Activated CD4-positive, alpha-beta T cell treated with anti-CD3 and anti-CD28 coated beads for 36 hours (primary cell): ENCODE data around the gene SCN5A. TPM values are rescaled to one million over a fixed set of nuclear protein-coding genes. Genes with fewer than 3 reads are reported as not detected.

Source experiments
- ATAC-seq: fragments of 200-7000 bp; cut with Tn5 transposase; one replicate; pipeline ENCODE4 v1.10.0; 2021; ENCODE audit warnings: mild to moderate bottlenecking, moderate library complexity
- CTCF ChIA-PET: fragments of 350-600 bp; sonication (Branson Sonifier 250); formaldehyde crosslinking; loops from one replicate; lab custom pipeline; 2021; ENCODE audit warnings: antibody characterized with exemption; lab: Charles Lee
- POLR2A ChIA-PET: fragments of 350-600 bp; sonication (Branson Sonifier 250); formaldehyde crosslinking; loops from one replicate; lab custom pipeline; 2021; ENCODE audit warnings: antibody characterized with exemption, inconsistent platforms; lab: Charles Lee
- DNase-seq: peaks from one replicate; pipeline ENCODE4 v3.0.0-alpha.2; 2020
- H3K27ac Mint-ChIP-seq: one replicate; pipeline ENCODE4 v1.8.0; 2021; ENCODE audit warnings: mixed read lengths
- H3K27me3 Mint-ChIP-seq: one replicate; pipeline ENCODE4 v1.8.0; 2021; ENCODE audit warnings: mixed read lengths
- H3K36me3 Mint-ChIP-seq: one replicate; pipeline ENCODE4 v1.8.0; 2021; ENCODE audit warnings: low read depth, mixed read lengths
- H3K4me1 Mint-ChIP-seq: one replicate; pipeline ENCODE4 v1.8.0; 2021; ENCODE audit warnings: mixed read lengths
- H3K4me3 Mint-ChIP-seq: one replicate; pipeline ENCODE4 v1.8.0; 2021; ENCODE audit warnings: mild to moderate bottlenecking, moderate library complexity, mixed read lengths
- H3K9me3 Mint-ChIP-seq: one replicate; pipeline ENCODE4 v1.8.0; 2021; ENCODE audit warnings: low read depth, mixed read lengths
- intact Hi-C, 2 experiments: fragments of 100-400 bp; cut with DNase I in 1 of 2; cut with micrococcal nuclease in 1 of 2; formaldehyde crosslinking; loops; one replicate each; pipeline versions ENCODE4 v1.14.2 to v1.15.1; 2022 to 2024; cut with DNase I, micrococcal nuclease
- total RNA-seq, 2 experiments: library from RNA; stranded (reverse); gene quantifications; one replicate each; pipeline ENCODE4 v1.2.3, GENCODE V29; 2021

Gene SCN5A
- total RNA-seq, 2 experiments from 2014 or later: 0.14 to 0.39 TPM

GRCh38 chr3:38600551-38600950 lies 48.9 kb downstream of the SCN5A start:
- ATAC-seq (no peak), DNase-seq (no peak)
- Mint-ChIP-seq H3K27ac (no peak overlapping the region), H3K4me3 (no peak overlapping the region), H3K4me1 (no peaks in the 10 kb centered on the region), H3K9me3 (no peaks in the 10 kb centered on the region), H3K27me3 (peaks cover 14% of the 10 kb centered on the region), H3K36me3 (no peaks in the 10 kb centered on the region)
- intact Hi-C loops: no loop called here
- POLR2A ChIA-PET: no interaction called here
- CTCF ChIA-PET: interaction anchor here (0.6 to 0.7 kb wide), 2 partner anchors 50 to 496 kb away, joined by 3 read pairs; no protein-coding TSS in a partner anchor

- Mint-ChIP-seq H3K4me3 (no peak overlapping the region), H3K27me3 (peaks cover 17% of the 10 kb centered on the region), H3K27ac (no peak overlapping the region), H3K9me3 (no peaks in the 10 kb centered on the region), H3K36me3 (no peaks in the 10 kb centered on the region), H3K4me1 (no peaks in the 10 kb centered on the region)
- ChIA-PET CTCF (interaction anchor here (0.6 to 0.7 kb wide), 2 partner anchors 51 to 496 kb away, joined by 3 read pairs; no protein-coding TSS in a partner anchor), POLR2A (no interaction called here)
- intact Hi-C loops: no loop called here
- ATAC-seq: no peak
- no peak for DNase-seq
These were observed 49.6 kb downstream of the SCN5A start for GRCh38 chr3:38599886-38600285.

- CTCF ChIA-PET: no interaction called here
- ATAC-seq: no peak
- POLR2A ChIA-PET: no interaction called here
- H3K4me3 Mint-ChIP-seq: no peak overlapping the region
- H3K9me3 Mint-ChIP-seq: no peaks in the 10 kb centered on the region
- no peak overlapping the region for H3K27ac Mint-ChIP-seq
- H3K27me3 Mint-ChIP-seq: peaks cover 19% of the 10 kb centered on the region
- no peaks in the 10 kb centered on the region for H3K4me1 Mint-ChIP-seq
- H3K36me3 Mint-ChIP-seq: no peaks in the 10 kb centered on the region
- intact Hi-C loops: no loop called here
- no peak for DNase-seq
These were observed 50.7 kb downstream of the SCN5A start for GRCh38 chr3:38598791-38599190.

- ChIA-PET POLR2A (no interaction called here), CTCF (interaction anchor here (1.2 kb wide), 1 partner anchor 76 kb away, joined by 5 read pairs; no protein-coding TSS in a partner anchor)
- intact Hi-C loops: no loop called here
- peaks cover 20% of the 10 kb centered on the region for H3K27me3 Mint-ChIP-seq
- H3K9me3 Mint-ChIP-seq: no peaks in the 10 kb centered on the region
- H3K4me3 Mint-ChIP-seq: no peak overlapping the region
- ATAC-seq (no peak), DNase-seq (no peak)
- H3K4me1 Mint-ChIP-seq: no peaks in the 10 kb centered on the region
- H3K36me3 Mint-ChIP-seq: no peaks in the 10 kb centered on the region
- no peak overlapping the region for H3K27ac Mint-ChIP-seq
These were observed 51.9 kb downstream of the SCN5A start for GRCh38 chr3:38597502-38598060.

- Mint-ChIP-seq H3K4me3 (no peak overlapping the region), H3K9me3 (no peaks in the 10 kb centered on the region), H3K27ac (no peak overlapping the region), H3K4me1 (no peaks in the 10 kb centered on the region), H3K36me3 (no peaks in the 10 kb centered on the region), H3K27me3 (peaks cover 20% of the 10 kb centered on the region)
- no peak for DNase-seq
- no peak for ATAC-seq
- intact Hi-C loops: no loop called here
- ChIA-PET POLR2A (no interaction called here), CTCF (interaction anchor here (1.0 to 1.6 kb wide), 3 partner anchors 56 to 75 kb away, joined by 3 to 5 read pairs (median 4); no protein-coding TSS in a partner anchor)
These were observed 54.1 kb downstream of the SCN5A start for GRCh38 chr3:38595393-38595792.

- Mint-ChIP-seq H3K9me3 (no peaks in the 10 kb centered on the region), H3K36me3 (no peaks in the 10 kb centered on the region), H3K4me1 (no peaks in the 10 kb centered on the region), H3K4me3 (no peak overlapping the region), H3K27ac (no peak overlapping the region), H3K27me3 (peaks cover 6% of the 10 kb centered on the region)
- DNase-seq: no peak
- ATAC-seq: no peak
- intact Hi-C loops: no loop called here
- ChIA-PET CTCF (no interaction called here), POLR2A (no interaction called here)
These were observed 59.0 kb downstream of the SCN5A start for GRCh38 chr3:38590521-38590920.

GRCh38 chr3:38588995-38589937 lies 60.2 kb downstream of the SCN5A start:
- DNase-seq (no peak), ATAC-seq (no peak)
- H3K9me3 Mint-ChIP-seq: no peaks in the 10 kb centered on the region
- intact Hi-C loops: no loop called here
- CTCF ChIA-PET: interaction anchor here (0.7 to 0.8 kb wide), 2 partner anchors 22 to 490 kb away, joined by 3 to 5 read pairs; no protein-coding TSS in a partner anchor
- no peaks in the 10 kb centered on the region for H3K4me1 Mint-ChIP-seq
- peaks cover 2% of the 10 kb centered on the region for H3K27me3 Mint-ChIP-seq
- H3K4me3 Mint-ChIP-seq: no peak overlapping the region
- H3K27ac Mint-ChIP-seq: no peak overlapping the region
- H3K36me3 Mint-ChIP-seq: no peaks in the 10 kb centered on the region
- POLR2A ChIA-PET: no interaction called here

- H3K9me3 Mint-ChIP-seq: no peaks in the 10 kb centered on the region
- H3K27me3 Mint-ChIP-seq: no peaks in the 10 kb centered on the region
- H3K36me3 Mint-ChIP-seq: no peaks in the 10 kb centered on the region
- no peak overlapping the region for H3K27ac Mint-ChIP-seq
- ATAC-seq (no peak), DNase-seq (no peak)
- ChIA-PET CTCF (no interaction called here), POLR2A (interaction anchor here (0.6 kb wide), 1 partner anchor 1914 kb away, joined by 6 read pairs; no protein-coding TSS in a partner anchor)
- intact Hi-C loops: no loop called here
- H3K4me1 Mint-ChIP-seq: no peaks in the 10 kb centered on the region
- H3K4me3 Mint-ChIP-seq: no peak overlapping the region
These were observed 61.0 kb downstream of the SCN5A start for GRCh38 chr3:38588371-38588971.

- no peak for ATAC-seq
- Mint-ChIP-seq H3K36me3 (no peaks in the 10 kb centered on the region), H3K4me1 (no peaks in the 10 kb centered on the region), H3K9me3 (no peaks in the 10 kb centered on the region), H3K27me3 (no peaks in the 10 kb centered on the region), H3K4me3 (no peak overlapping the region), H3K27ac (no peak overlapping the region)
- no peak for DNase-seq
- intact Hi-C loops: no loop called here
- CTCF ChIA-PET: no interaction called here
- POLR2A ChIA-PET: interaction anchor here (0.6 kb wide), 1 partner anchor 1914 kb away, joined by 6 read pairs; no protein-coding TSS in a partner anchor
These were observed 61.8 kb downstream of the SCN5A start for GRCh38 chr3:38587548-38588131.

GRCh38 chr3:38586546-38587520 lies 62.7 kb downstream of the SCN5A start:
- ChIA-PET POLR2A (no interaction called here), CTCF (no interaction called here)
- Mint-ChIP-seq H3K27ac (no peak overlapping the region), H3K4me3 (no peak overlapping the region), H3K36me3 (no peaks in the 10 kb centered on the region), H3K9me3 (no peaks in the 10 kb centered on the region), H3K4me1 (no peaks in the 10 kb centered on the region), H3K27me3 (no peaks in the 10 kb centered on the region)
- DNase-seq (no peak), ATAC-seq (no peak)
- intact Hi-C loops: no loop called here
